HEK293 (cell line): ENCODE measurements around the gene KAT7.

ENCODE experiments used
- CTCF ChIA-PET: fragments of 350-600 bp; formaldehyde crosslinking; extraction: SDS; loops from one replicate; lab custom pipeline; 2021; ENCODE audit warnings: antibody characterized with exemption; lab: Yijun Ruan, JAX
- POLR2A ChIA-PET: fragments of 300-600 bp; formaldehyde crosslinking; extraction: SDS; loops from one replicate; lab custom pipeline; 2020; ENCODE audit warnings: antibody characterized with exemption, inconsistent platforms; lab: Yijun Ruan, JAX
- H3K27ac ChIP-seq: fragments of 200-500 bp; sonication (Bioruptor generic); 2 replicates; pipeline ENCODE4 v1.5.1; 2014; ENCODE audit warnings: low read depth, low read length, control low read depth, inconsistent platforms; ENCODE audit errors: extremely low read depth
- H3K36me3 ChIP-seq, 2 experiments: fragments of 200-500 bp in 1 of 2; sonication (Bioruptor generic) in 1 of 2; 1 replicate in 1 of 2; 2 replicates in 1 of 2; pipeline ENCODE4 v1.5.1; 2014 to 2017; ENCODE audit warnings: inconsistent platforms in 2 of 2, low read length in 2 of 2; ENCODE audit not compliant: control insufficient read depth in 2 of 2, insufficient read depth in 1 of 2
- H3K4me1 ChIP-seq: fragments of 200-500 bp; sonication (Bioruptor generic); 2 replicates; pipeline ENCODE4 v1.5.1; 2014; ENCODE audit warnings: mild to moderate bottlenecking, low read length, inconsistent platforms; ENCODE audit not compliant: control insufficient read depth, insufficient read depth
- H3K4me3 ChIP-seq: 2 replicates; pipeline ENCODE4 v1.5.1; 2011; ENCODE audit warnings: low read depth, mild to moderate bottlenecking, control low read depth, low read length, moderate library complexity
- H3K9me3 ChIP-seq: fragments of 200-500 bp; sonication (Bioruptor generic); 2 replicates; pipeline ENCODE4 v1.5.1; 2014; ENCODE audit warnings: low read depth, low read length, inconsistent platforms; ENCODE audit not compliant: control insufficient read depth, insufficient read depth
- GLI4 ChIP-seq: fragments of 450-650 bp; formaldehyde crosslinking; IDR thresholded peaks from 2 replicates; pipeline ENCODE4 v1.5.1; 2016; ENCODE audit warnings: missing biosample characterization, missing genetic modification characterization
- KLF10 ChIP-seq: fragments of 450-650 bp; IDR thresholded peaks from 2 replicates; pipeline ENCODE4 v1.5.1; 2018; ENCODE audit warnings: missing biosample characterization, mild to moderate bottlenecking, missing genetic modification characterization
- YY2 ChIP-seq: fragments of 450-650 bp; formaldehyde crosslinking; IDR thresholded peaks from 2 replicates; pipeline ENCODE4 v1.5.1; 2016; ENCODE audit warnings: missing biosample characterization, missing genetic modification characterization
- ZNF10 ChIP-seq: fragments of 450-650 bp; formaldehyde crosslinking; IDR thresholded peaks from 2 replicates; pipeline ENCODE4 v1.5.1; 2017; ENCODE audit warnings: missing biosample characterization, missing genetic modification characterization
- ZNF169 ChIP-seq: fragments of 450-650 bp; formaldehyde crosslinking; IDR thresholded peaks from 2 replicates; pipeline ENCODE4 v1.5.1; 2016; ENCODE audit warnings: missing biosample characterization, missing genetic modification characterization
- ZNF175 ChIP-seq: fragments of 450-650 bp; formaldehyde crosslinking; IDR thresholded peaks from 2 replicates; pipeline ENCODE4 v1.5.1; 2016; ENCODE audit warnings: missing biosample characterization, missing genetic modification characterization
- ZNF2 ChIP-seq: fragments of 450-650 bp; formaldehyde crosslinking; IDR thresholded peaks from 2 replicates; pipeline ENCODE4 v1.5.1; 2016; ENCODE audit warnings: missing biosample characterization, missing genetic modification characterization
- ZNF202 ChIP-seq: fragments of 450-650 bp; formaldehyde crosslinking; IDR thresholded peaks from 2 replicates; pipeline ENCODE4 v1.5.1; 2016; ENCODE audit warnings: missing biosample characterization, missing genetic modification characterization, borderline replicate concordance
- ZNF248 ChIP-seq: fragments of 450-650 bp; formaldehyde crosslinking; IDR thresholded peaks from 2 replicates; pipeline ENCODE4 v1.5.1; 2017; ENCODE audit warnings: missing biosample characterization, missing genetic modification characterization
- ZNF707 ChIP-seq: fragments of 450-650 bp; formaldehyde crosslinking; IDR thresholded peaks from 2 replicates; pipeline ENCODE4 v1.5.1; 2016; ENCODE audit warnings: missing biosample characterization, missing genetic modification characterization
- ZNF830 ChIP-seq: fragments of 450-650 bp; IDR thresholded peaks from 2 replicates; pipeline ENCODE4 v1.5.0; 2018; ENCODE audit warnings: missing biosample characterization, missing genetic modification characterization, low read depth, mild to moderate bottlenecking, moderate library complexity
- TF ChIP-seq, protein P1 (sequence below): fragments of 450-650 bp; IDR thresholded peaks from 2 replicates; pipeline ENCODE4 v1.5.1; 2018; ENCODE audit warnings: missing biosample characterization, mild to moderate bottlenecking, missing genetic modification characterization
- TF ChIP-seq, protein P2 (sequence below): fragments of 450-650 bp; formaldehyde crosslinking; IDR thresholded peaks from 2 replicates; pipeline ENCODE4 v1.5.1; 2017; ENCODE audit warnings: missing biosample characterization, mild to moderate bottlenecking, missing genetic modification characterization, moderate library complexity

Gene KAT7

DNA sequence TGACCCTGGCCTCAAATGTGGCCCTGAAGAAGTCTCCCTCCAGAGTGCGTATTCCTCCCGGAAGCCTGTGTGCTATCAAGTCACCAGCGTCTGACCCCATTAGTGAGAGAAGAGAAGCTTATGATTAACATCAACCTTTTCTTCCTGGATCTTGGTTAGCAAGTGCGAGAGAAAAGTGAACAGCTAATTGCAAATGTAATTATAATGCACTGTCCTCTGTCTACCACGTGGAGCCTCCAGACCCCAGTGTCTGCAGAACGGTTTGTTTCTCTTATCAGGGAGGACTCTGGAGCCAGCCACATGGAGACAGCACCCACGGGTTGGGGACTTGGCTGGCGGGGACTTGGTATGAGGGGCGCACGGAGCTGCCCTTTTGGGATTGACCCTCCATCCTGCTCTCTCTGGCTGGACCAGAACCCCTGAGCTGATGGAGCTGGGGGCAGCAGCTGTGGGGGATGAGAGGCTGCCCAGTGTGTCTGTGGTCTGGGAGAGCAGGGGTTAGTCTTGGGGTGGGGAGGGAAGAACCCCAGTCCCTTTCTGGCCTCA lies 65.1 kb downstream of the KAT7 start:
- POLR2A ChIA-PET: interaction anchor here (1.2 kb wide), 1 partner anchor 29 kb away, joined by 3 read pairs; no protein-coding TSS in a partner anchor
- no peak overlapping the region for H3K27ac ChIP-seq
- CTCF ChIA-PET: interaction anchor here (0.5 to 17.9 kb wide), 4 partner anchors 145 to 291 kb away, joined by 3 to 526 read pairs (median 4); partner anchors contain the start of gene DLX3
- H3K9me3 ChIP-seq: no peaks in the 10 kb centered on the region
- no peak overlapping the region for H3K4me3 ChIP-seq
- H3K36me3 ChIP-seq: no peaks in the 10 kb centered on the region
- H3K4me1 ChIP-seq: peaks cover 5% of the 10 kb centered on the region; the same call in 1 of the 2 replicates
- TF ChIP-seq ZNF175: no peak
- TF ChIP-seq ZNF248 (tag by site-specific recombination): no peak

DNA sequence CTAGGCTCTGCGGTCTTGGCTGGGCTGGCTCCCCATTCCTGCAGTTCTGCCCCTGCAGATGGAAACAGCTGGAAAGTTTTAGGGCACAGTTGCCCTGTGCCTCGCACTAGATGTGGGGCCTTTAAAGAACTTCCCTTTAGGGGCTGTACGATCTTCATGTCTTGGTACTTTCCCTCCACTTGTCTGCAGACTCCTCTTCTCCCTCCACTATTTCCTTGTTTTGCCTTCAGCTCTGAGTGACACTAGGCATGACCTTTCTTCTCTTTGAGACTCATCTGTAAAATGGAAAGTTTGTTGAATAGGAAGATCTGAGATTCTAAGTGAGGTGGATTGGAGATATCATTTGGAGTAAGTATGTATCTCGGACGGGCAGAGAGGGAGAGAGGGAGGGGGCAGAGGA lies 65.6 kb downstream of the KAT7 start:
- no peaks in the 10 kb centered on the region for H3K9me3 ChIP-seq
- no peak overlapping the region for H3K4me3 ChIP-seq
- H3K27ac ChIP-seq: no peak overlapping the region
- TF ChIP-seq GLI4 (tag by site-specific recombination) (no peak), YY2 (tag by site-specific recombination) (no peak), ZNF2 (tag by site-specific recombination) (no peak), ZNF707 (tag by site-specific recombination) (no peak), ZNF169 (tag by site-specific recombination) (no peak)
- TF ChIP-seq, protein P1, sequence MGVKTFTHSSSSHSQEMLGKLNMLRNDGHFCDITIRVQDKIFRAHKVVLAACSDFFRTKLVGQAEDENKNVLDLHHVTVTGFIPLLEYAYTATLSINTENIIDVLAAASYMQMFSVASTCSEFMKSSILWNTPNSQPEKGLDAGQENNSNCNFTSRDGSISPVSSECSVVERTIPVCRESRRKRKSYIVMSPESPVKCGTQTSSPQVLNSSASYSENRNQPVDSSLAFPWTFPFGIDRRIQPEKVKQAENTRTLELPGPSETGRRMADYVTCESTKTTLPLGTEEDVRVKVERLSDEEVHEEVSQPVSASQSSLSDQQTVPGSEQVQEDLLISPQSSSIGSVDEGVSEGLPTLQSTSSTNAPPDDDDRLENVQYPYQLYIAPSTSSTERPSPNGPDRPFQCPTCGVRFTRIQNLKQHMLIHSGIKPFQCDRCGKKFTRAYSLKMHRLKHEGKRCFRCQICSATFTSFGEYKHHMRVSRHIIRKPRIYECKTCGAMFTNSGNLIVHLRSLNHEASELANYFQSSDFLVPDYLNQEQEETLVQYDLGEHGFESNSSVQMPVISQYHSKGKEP: no peak
- H3K36me3 ChIP-seq: no peaks in the 10 kb centered on the region
- ChIA-PET POLR2A (no interaction called here), CTCF (interaction anchor here (0.9 to 17.9 kb wide), 2 partner anchors 144 to 284 kb away, joined by 4 to 526 read pairs; partner anchors contain the start of gene DLX3)
- peaks cover 5% of the 10 kb centered on the region; the same call in 1 of the 2 replicates for H3K4me1 ChIP-seq

DNA sequence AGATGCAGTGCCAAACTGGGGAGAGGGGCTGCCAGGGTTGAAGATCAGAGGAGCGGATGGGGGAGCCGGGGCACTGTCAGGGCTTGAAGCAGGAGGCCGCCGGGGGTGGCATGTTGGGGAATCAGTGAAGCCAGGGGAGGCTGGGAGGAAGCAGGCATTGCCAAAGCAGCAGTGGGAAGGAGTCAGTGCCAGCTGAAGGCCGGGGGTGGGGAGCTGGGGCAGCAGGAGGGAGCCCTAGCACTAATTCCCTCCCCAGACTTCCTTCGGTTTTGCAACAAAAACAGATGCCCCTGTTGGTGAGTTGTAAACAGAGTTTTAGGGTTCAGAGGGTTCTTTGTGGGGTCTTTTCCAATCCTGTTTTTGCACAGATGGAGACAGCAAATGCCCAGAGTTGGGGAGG lies 70.3 kb downstream of the KAT7 start:
- no peaks in the 10 kb centered on the region for H3K36me3 ChIP-seq
- H3K4me3 ChIP-seq: no peak overlapping the region
- H3K27ac ChIP-seq: no peak overlapping the region
- no peaks in the 10 kb centered on the region for H3K4me1 ChIP-seq
- CTCF ChIA-PET: interaction anchor here (0.6 to 17.9 kb wide), 5 partner anchors 17 to 150 kb away, joined by 3 to 526 read pairs (median 16); partner anchors contain the start of gene DLX3
- POLR2A ChIA-PET: no interaction called here
- TF ChIP-seq KLF10: no peak
- TF ChIP-seq ZNF830 (tag by site-specific recombination): no peak
- no peak for TF ChIP-seq ZNF202 (tag by site-specific recombination)
- no peaks in the 10 kb centered on the region for H3K9me3 ChIP-seq

DNA sequence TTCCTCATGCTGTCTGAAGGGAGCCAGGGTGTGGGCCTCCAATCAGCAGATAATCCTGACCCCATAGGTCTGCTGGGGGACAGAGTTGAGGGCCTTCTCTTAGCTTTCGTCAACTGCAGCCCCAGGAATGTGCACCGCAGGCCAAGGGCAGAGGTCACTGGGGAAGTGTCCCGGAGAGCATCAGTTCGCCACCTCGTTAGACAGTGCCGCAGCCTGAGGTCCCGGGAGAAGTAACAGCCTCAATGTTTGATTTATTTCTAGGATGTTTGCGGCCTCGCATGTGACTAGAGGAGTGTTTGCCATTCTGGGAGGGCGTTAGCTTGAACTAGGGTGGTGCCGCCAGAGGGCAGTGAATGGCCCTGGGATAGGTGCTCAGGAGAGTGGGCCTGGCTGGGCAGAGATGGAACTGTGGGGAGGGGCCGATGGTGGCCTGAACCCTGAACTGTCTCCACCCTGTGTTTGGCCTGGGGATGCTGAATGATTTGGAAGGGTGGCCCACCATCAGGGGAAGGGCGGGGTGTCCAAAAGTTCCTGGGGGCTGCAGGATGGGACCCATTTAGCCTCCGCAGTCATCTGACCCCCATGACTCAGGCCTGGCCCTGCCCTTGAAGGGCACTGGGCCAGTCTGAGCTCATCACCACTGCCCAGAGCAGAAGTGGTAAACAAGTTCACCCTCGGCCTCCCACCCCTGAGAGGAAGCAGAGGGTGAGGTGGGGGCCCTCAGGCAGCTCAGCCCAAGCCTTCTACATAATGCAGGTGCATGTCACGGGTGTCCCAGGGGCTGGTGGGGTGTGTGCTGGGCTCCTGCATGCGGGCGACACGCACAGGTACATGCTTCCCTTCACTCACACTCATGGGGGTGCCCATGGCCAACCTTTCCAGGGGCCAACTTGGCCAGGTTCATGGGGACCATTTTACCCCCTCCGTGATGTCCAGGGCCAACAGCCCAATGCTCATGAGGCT lies 71.8 kb downstream of the KAT7 start:
- Histone ChIP-seq H3K4me3 (no peak overlapping the region), H3K4me1 (no peaks in the 10 kb centered on the region), H3K9me3 (no peaks in the 10 kb centered on the region), H3K36me3 (no peaks in the 10 kb centered on the region), H3K27ac (no peak overlapping the region)
- POLR2A ChIA-PET: interaction anchor here (0.6 to 0.9 kb wide), 2 partner anchors 135 to 137 kb away, joined by 3 read pairs; partner anchors contain the start of gene DLX3
- TF ChIP-seq, protein P2, sequence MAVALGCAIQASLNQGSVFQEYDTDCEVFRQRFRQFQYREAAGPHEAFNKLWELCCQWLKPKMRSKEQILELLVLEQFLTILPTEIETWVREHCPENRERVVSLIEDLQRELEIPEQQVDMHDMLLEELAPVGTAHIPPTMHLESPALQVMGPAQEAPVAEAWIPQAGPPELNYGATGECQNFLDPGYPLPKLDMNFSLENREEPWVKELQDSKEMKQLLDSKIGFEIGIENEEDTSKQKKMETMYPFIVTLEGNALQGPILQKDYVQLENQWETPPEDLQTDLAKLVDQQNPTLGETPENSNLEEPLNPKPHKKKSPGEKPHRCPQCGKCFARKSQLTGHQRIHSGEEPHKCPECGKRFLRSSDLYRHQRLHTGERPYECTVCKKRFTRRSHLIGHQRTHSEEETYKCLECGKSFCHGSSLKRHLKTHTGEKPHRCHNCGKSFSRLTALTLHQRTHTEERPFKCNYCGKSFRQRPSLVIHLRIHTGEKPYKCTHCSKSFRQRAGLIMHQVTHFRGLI: peak; percentile 85
- no peak for TF ChIP-seq KLF10
- TF ChIP-seq ZNF10 (tag by site-specific recombination): 0 out of 2 replicates have a peak, but pooled peaks have one; percentile 39
- CTCF ChIA-PET: interaction anchor here (0.5 to 17.9 kb wide), 17 partner anchors 9 to 303 kb away, joined by 3 to 526 read pairs (median 4); partner anchors contain the start of gene DLX3
